ENCODE measurements around the gene IFITM5.
"Not testable (repeated sequence)": the region's sequence is repeated elsewhere in the genome, so short reads cannot be mapped to it uniquely, and the experiment has no call there.

Gene IFITM5

DNA sequence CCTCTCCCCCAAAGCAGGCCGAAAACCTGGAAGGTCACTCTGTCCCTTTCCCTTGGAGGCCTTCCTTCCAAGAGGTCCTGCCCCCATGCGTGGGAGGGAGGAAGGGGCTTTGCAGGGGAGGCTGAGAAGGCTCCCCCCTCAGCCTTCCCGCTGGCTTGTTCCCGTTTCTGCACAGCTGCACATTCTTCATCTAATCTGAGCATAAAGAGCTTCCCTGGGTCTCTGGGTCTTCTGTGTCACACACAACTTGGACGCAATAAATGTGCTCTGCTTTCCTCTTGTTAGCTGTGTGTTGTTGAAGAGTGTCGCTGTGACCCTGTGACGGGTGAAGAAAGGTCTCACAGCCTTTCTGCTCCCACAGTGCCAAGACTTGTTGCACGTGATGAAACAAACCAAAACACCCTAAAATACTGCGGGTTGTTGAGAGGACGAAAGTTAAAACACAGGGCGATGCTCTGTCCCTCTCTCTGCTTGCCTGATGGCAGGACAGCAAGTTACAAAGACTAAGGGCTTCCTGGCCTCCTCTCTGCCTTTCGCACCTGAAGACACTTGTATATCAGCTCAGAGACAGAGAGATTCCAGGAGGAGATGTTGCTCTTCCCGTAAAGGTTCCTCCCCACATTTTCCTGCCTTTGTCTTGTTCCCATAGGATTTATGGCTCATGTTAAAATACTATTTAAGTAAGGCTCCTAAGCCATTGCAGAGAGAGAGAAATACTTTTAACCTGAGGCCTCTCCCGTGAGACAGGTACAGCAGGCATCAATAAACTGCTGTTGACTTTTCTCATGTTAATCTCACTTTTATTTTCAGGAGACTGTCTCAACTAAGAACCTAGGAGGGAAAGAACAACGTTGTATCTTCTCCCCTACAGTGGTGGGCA is 36.7 kb upstream of the IFITM5 start:
- Histone ChIP-seq H3K9me3 (ENCODE audit: control insufficient read depth, insufficient read depth, low read depth, low read length) (no peaks in the 10 kb centered on the region), H3K36me3 (ENCODE audit: control insufficient read depth in 2 of 2, insufficient read depth in 1 of 2, low read length in 2 of 2) (no peaks in the 10 kb centered on the region), H3K27ac (ENCODE audit: extremely low read depth, low read depth, low read length) (no peak overlapping the region), H3K4me1 (ENCODE audit: control insufficient read depth, insufficient read depth, low read length) (no peaks in the 10 kb centered on the region), H3K4me3 (ENCODE audit: low read depth, low read length) (no peak overlapping the region)
- no peak for TF ChIP-seq ZNF239 (tag by site-specific recombination; IDR thresholded peaks at IDR 0.05)
- TF ChIP-seq SCRT2 (tag by site-specific recombination; IDR thresholded peaks at IDR 0.05), result peak; percentile 58; the same call in 1 of the 2 replicates
- ChIA-PET POLR2A (no interaction called here), CTCF (interaction anchor here (0.5 kb wide), 1 partner anchor 112 kb away, joined by 4 read pairs; no protein-coding TSS in a partner anchor)

DNA sequence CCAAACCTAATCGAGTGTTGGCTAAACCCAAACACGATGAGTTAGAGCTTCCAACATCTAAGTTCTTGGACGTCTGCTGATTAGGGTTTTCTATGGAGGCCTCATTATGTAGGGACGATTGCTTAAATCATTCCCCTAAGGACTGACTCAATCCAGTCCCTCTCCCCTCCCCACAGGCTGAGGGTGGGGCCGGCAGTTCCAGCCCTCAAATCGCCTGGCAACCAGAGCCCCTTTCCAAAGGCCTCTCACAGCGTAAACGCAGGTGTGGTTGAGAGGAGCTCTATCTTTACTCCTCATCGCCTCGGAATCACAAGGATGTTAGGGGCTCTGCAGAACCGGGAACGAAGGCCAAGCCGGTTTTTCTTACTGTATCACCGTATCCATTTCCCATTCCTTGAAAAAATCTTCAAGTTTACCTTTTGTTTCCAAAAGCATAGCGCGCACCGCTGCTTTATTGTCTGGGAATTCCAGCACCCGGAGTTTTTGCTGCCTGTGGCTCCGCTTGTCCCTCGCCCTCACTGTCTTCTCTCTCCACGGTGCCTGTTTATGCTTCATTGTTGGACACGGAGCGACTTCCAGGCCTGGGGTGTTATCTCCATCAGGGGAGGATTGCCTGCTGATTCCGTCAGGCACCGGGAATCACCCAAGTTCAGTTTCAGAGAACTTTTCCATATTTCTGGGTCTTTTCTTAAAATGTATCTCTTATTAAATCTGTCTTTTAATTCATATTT is 35.1 kb upstream of the IFITM5 start:
- no peak overlapping the region for H3K4me3 ChIP-seq (ENCODE audit: low read depth, low read length)
- TF ChIP-seq ZNF10 (tag by site-specific recombination; IDR thresholded peaks at IDR 0.05) (0 out of 2 replicates have a peak, but pooled peaks have one; percentile 16), TRIM28 (IDR thresholded peaks at IDR 0.05; ENCODE audit: borderline replicate concordance, low read length) (0 out of 2 replicates have a peak, but pooled peaks have one; percentile 29), ZIC2 (tag by site-specific recombination; IDR thresholded peaks at IDR 0.05) (peak; percentile 50; the same call in 1 of the 2 replicates)
- TF ChIP-seq, protein P1, sequence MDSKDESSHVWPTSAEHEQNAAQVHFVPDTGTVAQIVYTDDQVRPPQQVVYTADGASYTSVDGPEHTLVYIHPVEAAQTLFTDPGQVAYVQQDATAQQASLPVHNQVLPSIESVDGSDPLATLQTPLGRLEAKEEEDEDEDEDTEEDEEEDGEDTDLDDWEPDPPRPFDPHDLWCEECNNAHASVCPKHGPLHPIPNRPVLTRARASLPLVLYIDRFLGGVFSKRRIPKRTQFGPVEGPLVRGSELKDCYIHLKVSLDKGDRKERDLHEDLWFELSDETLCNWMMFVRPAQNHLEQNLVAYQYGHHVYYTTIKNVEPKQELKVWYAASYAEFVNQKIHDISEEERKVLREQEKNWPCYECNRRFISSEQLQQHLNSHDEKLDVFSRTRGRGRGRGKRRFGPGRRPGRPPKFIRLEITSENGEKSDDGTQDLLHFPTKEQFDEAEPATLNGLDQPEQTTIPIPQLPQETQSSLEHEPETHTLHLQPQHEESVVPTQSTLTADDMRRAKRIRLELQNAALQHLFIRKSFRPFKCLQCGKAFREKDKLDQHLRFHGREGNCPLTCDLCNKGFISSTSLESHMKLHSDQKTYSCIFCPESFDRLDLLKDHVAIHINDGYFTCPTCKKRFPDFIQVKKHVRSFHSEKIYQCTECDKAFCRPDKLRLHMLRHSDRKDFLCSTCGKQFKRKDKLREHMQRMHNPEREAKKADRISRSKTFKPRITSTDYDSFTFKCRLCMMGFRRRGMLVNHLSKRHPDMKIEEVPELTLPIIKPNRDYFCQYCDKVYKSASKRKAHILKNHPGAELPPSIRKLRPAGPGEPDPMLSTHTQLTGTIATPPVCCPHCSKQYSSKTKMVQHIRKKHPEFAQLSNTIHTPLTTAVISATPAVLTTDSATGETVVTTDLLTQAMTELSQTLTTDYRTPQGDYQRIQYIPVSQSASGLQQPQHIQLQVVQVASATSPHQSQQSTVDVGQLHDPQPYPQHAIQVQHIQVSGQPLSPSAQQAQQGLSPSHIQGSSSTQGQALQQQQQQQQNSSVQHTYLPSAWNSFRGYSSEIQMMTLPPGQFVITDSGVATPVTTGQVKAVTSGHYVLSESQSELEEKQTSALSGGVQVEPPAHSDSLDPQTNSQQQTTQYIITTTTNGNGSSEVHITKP (tag by site-specific recombination; IDR thresholded peaks at IDR 0.05), result peak; percentile 39; the same call in 1 of the 2 replicates
- TF ChIP-seq, protein P2, sequence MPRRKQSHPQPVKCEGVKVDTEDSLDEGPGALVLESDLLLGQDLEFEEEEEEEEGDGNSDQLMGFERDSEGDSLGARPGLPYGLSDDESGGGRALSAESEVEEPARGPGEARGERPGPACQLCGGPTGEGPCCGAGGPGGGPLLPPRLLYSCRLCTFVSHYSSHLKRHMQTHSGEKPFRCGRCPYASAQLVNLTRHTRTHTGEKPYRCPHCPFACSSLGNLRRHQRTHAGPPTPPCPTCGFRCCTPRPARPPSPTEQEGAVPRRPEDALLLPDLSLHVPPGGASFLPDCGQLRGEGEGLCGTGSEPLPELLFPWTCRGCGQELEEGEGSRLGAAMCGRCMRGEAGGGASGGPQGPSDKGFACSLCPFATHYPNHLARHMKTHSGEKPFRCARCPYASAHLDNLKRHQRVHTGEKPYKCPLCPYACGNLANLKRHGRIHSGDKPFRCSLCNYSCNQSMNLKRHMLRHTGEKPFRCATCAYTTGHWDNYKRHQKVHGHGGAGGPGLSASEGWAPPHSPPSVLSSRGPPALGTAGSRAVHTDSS (tag by site-specific recombination; IDR thresholded peaks at IDR 0.05), result no peak
- no peaks in the 10 kb centered on the region for H3K4me1 ChIP-seq (ENCODE audit: control insufficient read depth, insufficient read depth, low read length)
- ChIA-PET CTCF (interaction anchor here (2.5 kb wide), 1 partner anchor 84 kb away, joined by 5 read pairs; no protein-coding TSS in a partner anchor), POLR2A (no interaction called here)
- no peak overlapping the region for H3K27ac ChIP-seq (ENCODE audit: extremely low read depth, low read depth, low read length)
- H3K9me3 ChIP-seq (ENCODE audit: control insufficient read depth, insufficient read depth, low read depth, low read length), result no peaks in the 10 kb centered on the region
- H3K36me3 ChIP-seq (ENCODE audit: control insufficient read depth in 2 of 2, insufficient read depth in 1 of 2, low read length in 2 of 2), result no peaks in the 10 kb centered on the region

DNA sequence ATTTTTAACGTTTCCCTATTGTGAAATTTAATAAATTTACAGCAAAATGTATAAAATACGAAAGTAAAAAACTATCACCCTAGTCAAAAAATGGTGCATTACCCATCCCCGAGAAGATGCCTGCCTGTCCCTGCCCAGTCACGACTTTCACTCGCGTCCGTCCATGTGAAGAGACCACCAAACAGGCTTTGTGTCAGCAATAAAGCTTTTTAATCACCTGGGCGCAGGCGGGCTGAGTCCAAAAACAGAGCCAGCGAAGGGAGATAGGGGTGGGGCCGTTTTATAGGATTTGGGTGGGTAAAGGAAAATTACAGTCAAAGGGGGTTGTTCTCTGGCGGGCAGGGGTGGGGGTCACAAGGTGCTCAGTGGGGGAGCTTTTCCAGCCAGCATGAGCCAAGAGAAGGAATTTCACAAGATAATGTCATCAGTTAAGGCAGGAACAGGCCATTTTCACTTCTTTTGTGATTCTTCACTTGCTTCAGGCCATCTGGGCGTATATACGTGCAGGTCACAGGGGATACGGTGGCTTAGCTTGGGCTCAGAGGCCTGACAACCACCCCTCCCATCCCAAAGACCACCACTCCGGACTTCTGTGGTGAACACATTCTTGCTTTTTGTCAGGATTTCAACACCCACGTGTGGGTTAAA is 34.4 kb upstream of the IFITM5 start:
- H3K36me3 ChIP-seq (ENCODE audit: control insufficient read depth in 2 of 2, insufficient read depth in 1 of 2, low read length in 2 of 2); H3K4me1 ChIP-seq (ENCODE audit: control insufficient read depth, insufficient read depth, low read length); H3K27ac ChIP-seq (ENCODE audit: extremely low read depth, low read depth, low read length); H3K9me3 ChIP-seq (ENCODE audit: control insufficient read depth, insufficient read depth, low read depth, low read length); H3K4me3 ChIP-seq (ENCODE audit: low read depth, low read length); POLR2A ChIA-PET: not testable (repeated sequence)
- CTCF ChIA-PET, result interaction anchor here (2.5 kb wide), 1 partner anchor 83 kb away, joined by 5 read pairs; no protein-coding TSS in a partner anchor

Measured in HEK293 (cell line).